NCI-H774 (cell line): Measurements from ENCODE around the gene NANOS3.
"Not testable (repeated sequence)": the region's sequence is repeated elsewhere in the genome, so short reads cannot be mapped to it uniquely, and the experiment has no call there.

ENCODE experiments used
- DNase-seq: peaks from one replicate; lab custom pipeline; 2025; lab: John Stamatoyannopoulos, UW

NANOS3 gene

DNA sequence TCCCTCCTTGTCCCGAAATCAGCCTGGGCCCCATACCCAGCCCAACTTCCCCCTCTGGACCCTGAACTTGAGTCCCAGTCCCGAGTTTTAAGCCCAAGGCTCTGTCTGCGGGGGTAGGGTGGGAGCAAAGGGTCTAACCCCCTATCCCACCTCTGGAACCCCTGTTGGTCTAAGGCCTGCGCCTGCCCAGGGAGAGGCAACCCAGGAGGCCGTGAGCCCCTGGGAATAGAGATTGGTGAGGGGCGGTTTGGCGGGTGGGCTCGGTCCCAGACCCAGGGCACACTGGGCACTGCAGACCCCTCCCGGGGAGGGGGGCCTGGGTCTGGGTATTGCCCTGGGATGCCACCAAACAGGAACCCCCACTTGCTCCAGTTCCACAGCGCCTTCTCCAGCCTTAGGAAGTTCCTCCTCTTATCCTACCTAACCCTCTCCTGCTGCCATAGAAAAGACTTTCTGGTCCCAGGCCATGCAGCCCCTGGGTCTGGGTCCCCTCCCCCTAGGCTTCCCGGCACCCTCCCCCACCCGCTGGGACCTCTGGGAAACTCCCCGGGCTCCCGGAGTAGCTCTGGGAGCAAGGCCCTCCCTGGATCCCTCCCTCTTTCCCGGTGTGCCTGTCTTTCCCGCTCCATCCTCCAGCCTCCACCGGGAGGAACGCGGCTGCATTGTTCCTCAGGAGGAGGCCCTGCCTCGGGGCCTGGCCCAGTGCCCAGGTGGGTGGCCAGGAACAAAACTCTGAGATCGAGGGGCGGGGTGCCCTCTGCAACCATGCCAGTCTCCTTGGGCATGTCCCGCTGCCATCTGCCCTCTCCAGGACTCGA is 33.6 kb upstream of the NANOS3 start:
- no peak for DNase-seq

DNA sequence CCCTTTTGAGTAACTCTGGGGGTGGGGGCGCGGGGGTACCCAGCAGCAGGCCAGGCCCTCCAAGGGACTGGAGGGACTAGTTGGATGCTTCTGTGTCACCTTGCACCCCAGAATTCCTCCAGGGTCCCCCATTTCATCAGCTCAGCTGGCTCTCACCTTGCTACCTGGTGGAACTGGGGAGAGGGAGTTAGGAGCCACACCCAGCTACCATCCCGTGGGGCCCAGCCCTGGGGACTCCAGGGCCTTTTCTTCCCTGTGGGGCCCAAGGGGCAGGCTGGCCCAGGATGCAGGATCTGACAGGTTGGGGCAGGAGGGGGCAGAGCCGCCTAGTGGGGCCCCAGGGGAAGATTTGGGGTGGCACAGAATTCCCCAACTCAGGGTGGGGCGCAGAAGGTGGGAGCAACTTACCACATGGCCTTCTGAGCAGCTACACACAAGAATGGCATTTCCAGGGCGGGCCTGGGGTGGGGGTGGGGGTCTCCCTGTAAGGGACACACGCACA is 32.8 kb upstream of the NANOS3 start:
- no peak for DNase-seq

- peak; percentile 87 for DNase-seq
These were observed 30.2 kb upstream of the NANOS3 start for GRCh38 chr19:13846557-13847406.

GRCh38 chr19:13847407-13848339 is 29.3 kb upstream of the NANOS3 start:
- DNase-seq, result peak; percentile 83

DNA sequence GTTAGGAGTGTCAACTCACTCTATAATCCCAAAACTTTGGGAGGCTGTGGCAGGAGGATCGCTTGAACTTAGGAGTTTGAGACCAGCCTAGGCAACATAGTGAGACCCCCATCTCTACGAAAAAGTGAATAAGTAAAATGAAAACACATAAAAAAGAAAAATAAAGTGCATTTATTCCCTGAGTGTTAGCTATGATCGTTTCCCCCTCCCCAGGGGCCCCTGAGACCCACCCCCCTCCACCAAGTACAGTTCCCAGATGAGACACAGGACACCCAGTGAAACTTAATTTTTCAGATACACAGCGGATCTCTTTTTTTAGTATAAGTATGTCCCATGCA is 28.6 kb upstream of the NANOS3 start:
- no peak for DNase-seq

- no peak for DNase-seq
These were observed 27.9 kb upstream of the NANOS3 start for GRCh38 chr19:13848798-13849676.

- DNase-seq, result peak; percentile 81
These were observed 26.7 kb upstream of the NANOS3 start for GRCh38 chr19:13849991-13850909.

DNA sequence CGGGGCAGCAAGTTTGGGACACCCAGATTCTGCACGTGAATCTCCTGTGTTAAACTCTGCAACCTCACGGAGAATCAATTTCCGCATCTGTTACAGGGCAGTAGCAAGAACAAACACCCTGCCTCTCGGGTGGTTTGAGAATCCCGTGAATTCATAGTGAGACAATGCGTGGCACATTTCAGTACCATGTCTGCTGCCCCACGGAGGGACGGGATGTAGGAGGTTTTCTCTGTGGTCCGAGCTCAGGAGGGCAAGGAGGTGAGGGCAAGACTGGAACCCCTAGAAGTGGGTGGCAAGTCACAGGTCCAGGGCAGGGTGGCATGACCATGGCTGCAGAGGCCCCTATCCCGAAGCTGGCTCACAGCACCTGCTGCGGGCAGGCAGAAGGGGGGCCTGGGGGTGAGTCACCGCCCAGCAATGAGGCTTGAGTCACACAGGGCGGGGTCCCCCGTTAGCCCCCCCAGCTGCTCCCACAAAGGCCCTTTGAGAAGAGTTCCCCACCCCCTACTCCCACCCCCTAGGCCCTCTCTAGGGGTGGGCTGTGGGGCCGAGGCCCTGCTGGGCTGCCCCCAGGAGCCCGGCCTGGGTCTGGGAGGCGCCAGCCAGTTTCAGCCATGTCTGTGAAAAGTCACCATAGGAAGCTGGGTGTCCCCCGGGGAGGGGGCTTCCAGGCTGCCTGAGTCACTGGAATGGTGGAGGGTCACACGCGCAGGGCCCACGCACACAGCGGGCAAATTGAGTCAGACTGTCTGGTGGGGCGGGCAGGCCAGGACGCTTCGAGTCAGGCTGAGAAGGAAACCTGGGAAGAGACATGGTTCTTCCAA is 25.8 kb upstream of the NANOS3 start:
- DNase-seq, result peak; percentile 28

- DNase-seq, result not testable (repeated sequence)
These were observed 25.2 kb upstream of the NANOS3 start for GRCh38 chr19:13851734-13852114.

DNA sequence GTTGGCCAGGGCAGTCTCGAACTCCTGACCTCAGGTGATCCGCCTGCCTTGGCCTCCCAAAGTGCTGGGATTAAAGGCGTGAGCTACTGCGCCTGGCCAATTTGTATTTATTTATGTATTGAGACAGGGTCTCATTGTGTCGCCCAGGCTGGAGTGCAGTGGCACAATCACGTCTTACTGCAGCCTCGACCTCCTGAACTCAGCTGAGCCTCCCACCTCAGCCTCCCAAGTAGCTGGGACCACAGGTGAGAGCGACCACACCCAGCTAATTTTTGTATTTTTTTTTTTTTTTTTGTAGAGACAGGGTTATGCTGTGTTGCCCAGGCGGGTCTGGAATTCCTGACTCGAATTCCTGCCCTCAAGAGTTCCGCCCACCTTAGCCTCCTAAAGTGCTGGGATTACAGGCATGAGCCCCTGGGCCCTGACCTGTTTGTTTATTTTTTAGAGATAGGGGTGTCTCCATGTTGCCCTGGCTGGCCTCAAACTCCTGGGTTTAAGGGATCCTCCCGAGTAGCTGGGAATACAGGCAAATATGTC is 24.7 kb upstream of the NANOS3 start:
- DNase-seq, result not testable (repeated sequence)

- DNase-seq, result no peak
These were observed 20.4 kb upstream of the NANOS3 start for GRCh38 chr19:13856497-13856896.

GRCh38 chr19:13859361-13859880 is 17.5 kb upstream of the NANOS3 start:
- DNase-seq, result no peak

GRCh38 chr19:13860679-13861391 is 16.1 kb upstream of the NANOS3 start:
- DNase-seq, result no peak

DNA sequence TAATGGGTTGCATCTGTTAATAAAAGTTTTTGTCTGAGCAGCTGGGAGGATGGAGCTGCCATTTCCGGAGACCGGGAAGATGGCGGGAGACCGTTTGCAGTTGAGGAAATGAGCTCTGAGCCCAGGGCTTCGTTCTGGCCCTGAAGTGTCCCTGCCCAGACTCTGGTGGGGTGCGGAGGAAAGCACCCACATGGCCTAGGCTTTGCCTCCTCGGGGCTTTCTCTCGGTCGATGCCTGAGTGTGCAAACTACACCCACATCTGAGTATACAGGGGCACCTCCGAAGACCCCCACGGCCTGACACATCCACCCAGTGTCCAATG is 15.6 kb upstream of the NANOS3 start:
- DNase-seq, result no peak

GRCh38 chr19:13861714-13862531 is 15.0 kb upstream of the NANOS3 start:
- peak; percentile 76 for DNase-seq

DNA sequence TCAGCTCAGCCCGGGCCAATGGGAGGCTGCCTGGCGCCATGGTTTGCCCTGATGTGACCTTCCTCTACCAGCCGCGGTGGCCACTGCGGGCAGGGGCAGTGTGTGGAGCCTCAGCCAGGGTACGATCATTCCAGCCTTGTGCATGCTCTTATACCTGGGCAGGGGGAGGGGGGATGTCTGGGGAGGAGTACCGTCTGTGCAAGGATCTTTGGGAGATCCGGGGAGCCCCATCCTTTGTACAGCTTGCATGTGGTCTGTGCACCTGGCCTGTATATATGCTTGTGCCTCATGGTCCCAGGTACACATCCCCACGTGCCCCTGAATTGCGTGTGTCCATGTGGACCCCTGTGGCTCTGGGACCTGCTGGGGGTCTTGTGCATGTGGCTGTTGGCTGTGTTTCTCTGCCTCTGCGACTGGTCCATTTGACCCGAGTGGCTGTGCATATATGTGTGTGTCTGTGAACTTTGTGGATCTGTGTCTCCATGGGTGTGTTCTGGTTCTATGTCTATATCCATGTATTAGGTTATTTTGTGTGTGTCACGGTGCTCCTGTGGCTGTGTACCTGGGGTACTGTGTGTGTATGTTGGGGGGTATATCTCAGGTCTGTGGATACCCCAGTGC is 12.8 kb upstream of the NANOS3 start:
- no peak for DNase-seq
